Neural progenitor cell (in vitro differentiated cells): ENCODE results near the gene ABLIM2. TPM values are rescaled to one million over a fixed set of nuclear protein-coding genes. Genes with fewer than 3 reads are reported as not detected.
A peak's percentile ranks its signal among the peaks of the same experiment; 100 is the strongest.

Experiments used
- DNase-seq: peaks from one replicate; pipeline ENCODE4 v3.0.0-alpha.2; 2016; ENCODE audit warnings: low spot score
- H2AFZ ChIP-seq: fragments of 200-600 bp; sonication (generic); replicated peaks from 2 replicates; pipeline ENCODE4 v1.6.1; 2016; ENCODE audit warnings: antibody characterized with exemption
- H3F3A ChIP-seq: fragments of 200-600 bp; sonication (generic); 2 replicates; pipeline ENCODE4 v1.6.1; 2016; ENCODE audit warnings: antibody characterized with exemption, low read depth
- H3K27ac ChIP-seq: fragments of 200-600 bp; sonication (generic); 2 replicates; pipeline ENCODE4 v1.5.1; 2016; ENCODE audit warnings: mild to moderate bottlenecking
- H3K27me3 ChIP-seq: fragments of 200-600 bp; sonication (generic); 2 replicates; pipeline ENCODE4 v1.6.1; 2016; ENCODE audit warnings: mild to moderate bottlenecking, moderate library complexity
- H3K36me3 ChIP-seq: fragments of 200-600 bp; sonication (generic); 2 replicates; pipeline ENCODE4 v1.5.1; 2016
- H3K4me1 ChIP-seq: fragments of 200-600 bp; sonication (generic); 2 replicates; pipeline ENCODE4 v1.6.1; 2016; ENCODE audit warnings: mixed run types
- H3K4me2 ChIP-seq: fragments of 200-600 bp; sonication (generic); 2 replicates; pipeline ENCODE4 v1.6.1; 2016
- H3K4me3 ChIP-seq: fragments of 200-600 bp; sonication (generic); 2 replicates; pipeline ENCODE4 v1.5.1; 2016
- H3K79me2 ChIP-seq: fragments of 200-600 bp; sonication (generic); 2 replicates; pipeline ENCODE4 v1.6.1; 2016; ENCODE audit warnings: low read depth
- H3K9ac ChIP-seq: fragments of 200-600 bp; sonication (generic); 2 replicates; pipeline ENCODE4 v1.6.1; 2016
- H3K9me3 ChIP-seq: fragments of 200-600 bp; sonication (generic); 2 replicates; pipeline ENCODE4 v1.5.1; 2016; ENCODE audit warnings: low read depth
- H4K20me1 ChIP-seq: fragments of 200-600 bp; sonication (generic); 2 replicates; pipeline ENCODE4 v1.6.1; 2016; ENCODE audit warnings: low read depth
- H3K27ac Mint-ChIP-seq: 3 replicates; pipeline ENCODE4 v1.8.0; 2021; ENCODE audit warnings: mixed read lengths
- H3K27me3 Mint-ChIP-seq: 2 replicates; pipeline ENCODE4 v1.8.0; 2022; ENCODE audit warnings: low read depth, mild to moderate bottlenecking, inconsistent platforms, moderate library complexity, mixed read lengths; ENCODE audit not compliant: insufficient read depth
- H3K36me3 Mint-ChIP-seq: 3 replicates; pipeline ENCODE4 v1.8.0; 2021; ENCODE audit warnings: mixed read lengths
- H3K4me1 Mint-ChIP-seq: 3 replicates; pipeline ENCODE4 v1.8.0; 2021; ENCODE audit warnings: mixed read lengths
- H3K4me3 Mint-ChIP-seq: 3 replicates; pipeline ENCODE4 v1.8.0; 2021; ENCODE audit warnings: mild to moderate bottlenecking, moderate library complexity, mixed read lengths
- H3K9me3 Mint-ChIP-seq: 3 replicates; pipeline ENCODE4 v1.8.0; 2020; ENCODE audit warnings: mixed read lengths
- CTCF ChIP-seq: fragments of 200-600 bp; sonication (generic); IDR thresholded peaks from 2 replicates; pipeline ENCODE4 v1.5.1; 2017; ENCODE audit warnings: antibody characterized with exemption, mild to moderate bottlenecking
- EZH2 ChIP-seq: fragments of 200-600 bp; sonication (generic); IDR thresholded peaks from 2 replicates; pipeline ENCODE4 v1.6.1; 2017; ENCODE audit warnings: antibody characterized with exemption, mild to moderate bottlenecking, moderate library complexity
- EZH2phosphoT487 ChIP-seq: fragments of 200-600 bp; sonication (generic); IDR thresholded peaks from 2 replicates; pipeline ENCODE4 v1.6.1; 2017; ENCODE audit warnings: antibody characterized with exemption
- total RNA-seq: library from RNA; depleted of rRNA; stranded (reverse); fragments of >200 nt; gene quantifications from 2 replicates; pipeline ENCODE4 v1.2.3, GENCODE V29; 2015; ENCODE audit warnings: low replicate concordance

ABLIM2 gene
- total RNA-seq, 1 donor from 2014 or later: 0.24 TPM

GRCh38 chr4:8070736-8071718, 87.6 kb downstream of the ABLIM2 start:
- Histone ChIP-seq H3K9me3 (no peaks in the 10 kb centered on the region), H3K27me3 (no peaks in the 10 kb centered on the region), H3K9ac (no peak overlapping the region), H3F3A (no peaks in the 10 kb centered on the region), H3K79me2 (no peaks in the 10 kb centered on the region), H3K4me1 (peaks cover 27% of the 10 kb centered on the region), H3K36me3 (no peaks in the 10 kb centered on the region), H3K4me3 (no peak overlapping the region), H3K4me2 (peak overlapping the region; percentile 69), H2AFZ (no peak overlapping the region), H3K27ac (no peak overlapping the region), H4K20me1 (no peaks in the 10 kb centered on the region)
- Mint-ChIP-seq H3K27me3 (peaks cover 3% of the 10 kb centered on the region), H3K4me3 (no peak overlapping the region), H3K9me3 (no peaks in the 10 kb centered on the region), H3K27ac (no peak overlapping the region), H3K36me3 (no peaks in the 10 kb centered on the region), H3K4me1 (peaks cover 28% of the 10 kb centered on the region)
- TF ChIP-seq EZH2 (no peak), EZH2phosphoT487 (no peak), CTCF (no peak)
- peak; percentile 53 for DNase-seq

GRCh38 chr4:8069102-8069752, 89.4 kb downstream of the ABLIM2 start:
- no peak overlapping the region for H3K4me2 ChIP-seq
- H3K9ac ChIP-seq: no peak overlapping the region
- Mint-ChIP-seq H3K36me3 (peaks cover 3% of the 10 kb centered on the region), H3K4me1 (peaks cover 25% of the 10 kb centered on the region), H3K4me3 (no peak overlapping the region), H3K27me3 (peaks cover 7% of the 10 kb centered on the region), H3K27ac (no peak overlapping the region), H3K9me3 (peaks cover 10% of the 10 kb centered on the region)
- TF ChIP-seq EZH2: no peak
- no peak for TF ChIP-seq EZH2phosphoT487
- TF ChIP-seq CTCF: no peak
- H4K20me1 ChIP-seq: no peaks in the 10 kb centered on the region
- no peak for DNase-seq
- no peak overlapping the region for H3K27ac ChIP-seq
- no peak overlapping the region for H3K4me3 ChIP-seq
- peaks cover 28% of the 10 kb centered on the region for H3K4me1 ChIP-seq
- no peaks in the 10 kb centered on the region for H3F3A ChIP-seq
- no peaks in the 10 kb centered on the region for H3K9me3 ChIP-seq
- H3K27me3 ChIP-seq: no peaks in the 10 kb centered on the region
- no peaks in the 10 kb centered on the region for H3K79me2 ChIP-seq
- H2AFZ ChIP-seq: peak overlapping the region; percentile 17
- no peaks in the 10 kb centered on the region for H3K36me3 ChIP-seq

GRCh38 chr4:8067945-8068896, 90.4 kb downstream of the ABLIM2 start:
- Histone ChIP-seq H4K20me1 (no peaks in the 10 kb centered on the region), H3K27ac (no peak overlapping the region), H3K27me3 (no peaks in the 10 kb centered on the region), H3K4me3 (no peak overlapping the region), H3K9ac (no peak overlapping the region), H3K9me3 (no peaks in the 10 kb centered on the region), H2AFZ (peak overlapping the region; percentile 17), H3K4me2 (no peak overlapping the region), H3K79me2 (no peaks in the 10 kb centered on the region), H3K4me1 (peaks cover 36% of the 10 kb centered on the region), H3F3A (no peaks in the 10 kb centered on the region), H3K36me3 (no peaks in the 10 kb centered on the region)
- TF ChIP-seq EZH2: no peak
- TF ChIP-seq EZH2phosphoT487: no peak
- TF ChIP-seq CTCF: no peak
- H3K27ac Mint-ChIP-seq: peak overlapping the region; percentile 55
- peaks cover 21% of the 10 kb centered on the region for H3K9me3 Mint-ChIP-seq
- H3K27me3 Mint-ChIP-seq: peaks cover 7% of the 10 kb centered on the region
- no peak for DNase-seq
- no peak overlapping the region for H3K4me3 Mint-ChIP-seq
- H3K4me1 Mint-ChIP-seq: peaks cover 25% of the 10 kb centered on the region
- H3K36me3 Mint-ChIP-seq: peaks cover 7% of the 10 kb centered on the region
